Glomerular visceral epithelial cell (primary cell): ENCODE measurements around the gene GAS2L2.
"Not testable (repeated sequence)": the region's sequence is repeated elsewhere in the genome, so short reads cannot be mapped to it uniquely, and the experiment has no call there.

Source experiments
- DNase-seq: peaks from one replicate; pipeline ENCODE4 v3.0.0-alpha.2; 2016; ENCODE audit errors: extremely low spot score

Gene GAS2L2

DNA sequence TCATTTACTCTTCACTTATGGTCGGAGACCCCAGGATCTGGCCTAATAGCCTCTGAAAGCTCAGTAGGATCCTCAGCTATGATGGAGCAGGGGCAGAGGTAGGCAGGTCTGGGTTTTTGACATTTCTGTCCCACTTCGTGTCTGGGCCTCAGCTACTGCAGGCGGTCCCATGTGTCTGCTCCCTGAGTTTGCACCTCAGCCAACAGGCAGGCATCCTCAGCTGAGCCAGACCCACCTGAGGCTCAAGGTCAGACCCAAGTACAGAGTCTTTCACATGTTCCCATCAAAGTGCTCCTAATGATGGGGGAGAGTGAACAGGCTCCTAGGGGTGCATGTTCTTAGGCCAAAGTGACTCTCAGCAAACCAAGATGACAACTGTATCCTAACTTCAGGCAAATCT lies 24.5 kb downstream of the GAS2L2 start:
- no peak for DNase-seq

- DNase-seq, result no peak
Observed at GRCh38 chr17:35727635-35728034, 25.4 kb downstream of the GAS2L2 start.

DNA sequence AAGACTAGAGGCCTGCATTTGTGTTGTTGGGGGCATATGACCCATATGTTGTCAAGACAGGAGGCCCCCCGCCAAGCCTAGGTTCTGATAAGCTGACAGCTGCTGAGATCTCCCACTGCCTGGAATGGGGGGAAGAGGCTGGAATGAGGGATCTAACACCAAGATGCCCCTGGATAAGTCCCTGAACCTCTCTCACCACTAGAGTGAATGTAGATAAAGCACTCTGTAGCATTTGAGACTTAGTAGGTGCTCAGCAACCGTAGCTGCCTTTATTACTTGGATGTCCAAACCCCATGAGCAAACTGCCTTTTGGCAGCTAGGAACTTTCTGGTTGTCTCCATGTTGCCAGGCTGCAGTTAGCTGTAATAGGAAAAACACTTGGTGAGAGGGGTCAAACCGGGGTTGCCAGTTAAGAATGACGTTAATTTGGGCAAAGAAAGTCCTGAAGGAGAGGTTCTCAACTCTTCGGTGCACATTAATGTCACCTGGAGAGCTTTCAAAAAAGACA lies 26.0 kb downstream of the GAS2L2 start:
- DNase-seq, result no peak

GRCh38 chr17:35726127-35726952 lies 26.7 kb downstream of the GAS2L2 start:
- DNase-seq, result peak; percentile 89

- DNase-seq, result no peak
Observed at GRCh38 chr17:35725802-35726126, 27.3 kb downstream of the GAS2L2 start.

DNA sequence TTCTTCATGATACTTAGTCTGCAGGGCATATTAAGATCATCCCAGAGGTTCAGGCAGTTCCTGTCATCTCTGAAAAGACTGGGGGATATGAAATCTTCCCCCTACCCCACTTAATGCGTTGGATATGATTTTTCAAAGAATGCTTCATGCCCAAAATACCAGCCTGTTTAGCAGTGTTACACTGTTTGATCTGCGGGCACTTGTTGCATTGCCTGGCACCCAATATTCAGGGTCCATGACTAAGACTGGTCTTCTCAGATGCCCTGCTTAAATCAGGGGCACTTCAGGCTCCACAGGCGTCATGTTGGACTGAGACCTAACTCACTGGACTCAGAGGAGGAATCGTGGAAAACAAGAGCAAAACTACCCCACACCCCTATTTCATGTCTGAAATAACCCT lies 28.0 kb downstream of the GAS2L2 start:
- DNase-seq, result no peak

- DNase-seq, result no peak
Observed at GRCh38 chr17:35723735-35724134, 29.3 kb downstream of the GAS2L2 start.

DNA sequence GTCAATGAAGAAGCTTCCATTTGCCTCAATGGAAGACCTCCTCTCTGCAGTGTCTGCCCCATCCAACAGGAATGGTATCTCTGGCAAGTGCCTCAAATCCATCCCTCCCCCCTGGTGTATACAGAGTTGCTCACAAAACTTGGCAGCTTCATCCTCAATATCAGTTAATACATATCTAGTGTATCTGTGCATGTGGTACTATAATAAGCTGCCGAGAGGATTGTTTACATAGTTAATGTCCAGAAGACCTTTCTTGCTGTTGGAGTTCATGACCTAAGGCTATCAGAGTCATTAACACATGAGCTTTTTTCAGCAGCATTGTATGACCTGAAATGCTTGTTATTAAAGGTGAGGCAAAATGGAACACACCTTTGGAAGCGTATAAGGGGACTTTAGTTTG lies 35.6 kb downstream of the GAS2L2 start:
- DNase-seq, result no peak

- DNase-seq, result no peak
Observed at GRCh38 chr17:35716897-35717465, 36.1 kb downstream of the GAS2L2 start.

GRCh38 chr17:35716173-35716572 lies 36.9 kb downstream of the GAS2L2 start:
- no peak for DNase-seq

- DNase-seq, result no peak
Observed at GRCh38 chr17:35715416-35715815, 37.6 kb downstream of the GAS2L2 start.

GRCh38 chr17:35714988-35715387 lies 38.1 kb downstream of the GAS2L2 start:
- no peak for DNase-seq

DNA sequence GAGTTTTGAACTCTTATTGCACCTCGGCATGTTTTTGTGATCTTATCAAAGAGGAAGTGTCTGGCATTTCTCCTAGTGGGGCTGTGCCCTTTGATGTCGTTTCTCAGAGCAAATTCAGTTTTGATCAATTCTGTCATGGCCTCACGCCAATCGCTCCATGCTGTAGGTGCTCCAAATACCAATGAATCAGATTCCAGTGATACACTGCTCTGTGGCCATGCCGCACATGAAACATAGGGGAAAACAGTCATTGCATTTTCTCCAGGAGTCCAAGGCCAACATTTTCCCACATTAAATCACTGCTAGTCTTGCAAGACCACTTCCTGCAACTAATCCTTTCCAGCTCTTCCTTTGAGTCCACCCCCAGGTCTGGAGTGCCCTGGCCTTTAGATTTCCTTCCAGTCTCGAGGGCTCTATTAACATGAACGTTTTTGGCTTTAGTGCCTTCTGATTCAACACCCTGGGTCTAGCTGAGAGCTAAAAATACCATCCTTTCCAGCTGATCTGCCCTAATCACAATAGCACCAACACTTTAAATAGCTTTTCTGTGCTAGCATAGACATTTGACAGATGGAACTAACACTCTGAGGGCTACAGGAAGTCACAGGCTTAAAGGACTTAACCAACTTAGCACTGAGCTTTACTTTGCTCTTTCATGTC lies 39.8 kb downstream of the GAS2L2 start:
- DNase-seq, result peak; percentile 12

- no peak for DNase-seq
Observed at GRCh38 chr17:35710950-35711349, 42.1 kb downstream of the GAS2L2 start.

- no peak for DNase-seq
Observed at GRCh38 chr17:35709874-35710273, 43.2 kb downstream of the GAS2L2 start.

GRCh38 chr17:35708951-35709350 lies 44.1 kb downstream of the GAS2L2 start:
- no peak for DNase-seq

- no peak for DNase-seq
Observed at GRCh38 chr17:35708149-35708548, 44.9 kb downstream of the GAS2L2 start.

DNA sequence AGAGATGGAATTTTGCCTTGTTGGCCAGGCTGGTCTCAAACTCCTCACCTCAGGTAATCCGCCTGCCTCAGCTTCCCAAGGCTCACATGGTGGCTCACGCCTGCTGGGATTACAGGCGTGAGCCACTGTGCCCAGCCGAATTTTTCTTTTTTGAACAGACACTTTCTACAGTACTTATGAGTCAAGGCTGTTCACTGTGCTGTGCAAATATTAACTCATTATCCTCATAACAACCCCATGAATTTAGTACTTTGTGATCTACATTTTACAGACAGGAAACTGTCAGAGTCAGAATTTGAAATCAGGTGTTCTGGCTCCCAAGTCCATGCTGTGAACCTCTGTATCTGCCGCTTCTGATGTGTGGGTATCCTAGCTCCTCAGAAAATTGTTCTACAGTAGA lies 47.3 kb downstream of the GAS2L2 start:
- no peak for DNase-seq

DNA sequence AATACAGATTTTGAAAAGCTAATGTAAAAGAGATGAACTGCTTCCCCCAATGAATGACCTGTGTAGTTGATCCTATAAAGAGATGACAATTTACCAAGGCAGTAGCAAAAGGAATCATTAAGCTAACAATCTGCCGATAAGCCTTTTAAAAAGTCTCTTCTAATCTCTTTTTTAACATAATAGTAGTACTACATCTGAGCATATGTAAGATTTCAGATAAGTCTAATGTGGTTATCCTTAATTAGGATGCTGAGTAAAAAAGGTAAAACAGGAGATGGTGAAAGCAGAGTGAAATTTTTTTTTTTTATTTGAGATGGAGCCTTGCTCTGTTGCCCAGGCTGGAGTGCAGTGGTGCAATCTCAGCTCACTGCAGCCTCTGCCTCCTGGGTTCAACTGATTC lies 47.8 kb downstream of the GAS2L2 start:
- no peak for DNase-seq

- DNase-seq, result not testable (repeated sequence)
Observed at GRCh38 chr17:35703308-35703707, 49.7 kb downstream of the GAS2L2 start.

GRCh38 chr17:35701491-35701890 lies 51.5 kb downstream of the GAS2L2 start:
- no peak for DNase-seq

DNA sequence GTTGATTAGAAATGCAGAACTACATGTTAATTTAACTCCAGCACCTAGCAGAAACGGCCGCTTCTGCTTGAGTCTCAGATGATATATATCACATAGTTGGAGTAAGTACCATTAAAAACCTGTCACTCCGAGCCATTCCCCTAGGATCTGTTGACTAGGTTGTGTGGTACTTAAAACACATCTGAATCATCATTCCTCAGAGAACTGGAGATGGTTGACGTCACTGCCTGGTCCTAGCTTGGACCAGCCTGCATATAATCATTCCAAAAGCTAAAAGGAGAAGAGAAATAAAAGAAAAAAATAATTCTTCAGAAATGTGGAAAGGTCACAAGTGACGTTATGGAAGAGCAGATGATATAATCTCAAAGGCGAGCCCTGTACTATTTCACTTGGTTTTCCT lies 52.9 kb downstream of the GAS2L2 start:
- no peak for DNase-seq

GRCh38 chr17:35698800-35699199 lies 54.2 kb downstream of the GAS2L2 start:
- no peak for DNase-seq
